OCI-LY7 (cell line): ENCODE measurements around the gene PSMA2.

Source experiments
- CTCF ChIP-seq: fragments of 200-600 bp; sonication (generic); conservative IDR thresholded peaks from 2 replicates; pipeline ENCODE4 v1.5.1; 2014; ENCODE audit warnings: mild to moderate bottlenecking, antibody characterized with exemption, low read length, moderate library complexity, mixed read lengths
- EZH2phosphoT487 ChIP-seq: fragments of 200-600 bp; sonication (generic); IDR thresholded peaks from 2 replicates; pipeline ENCODE4 v1.6.1; 2018; ENCODE audit warnings: low read depth, borderline replicate concordance, mild to moderate bottlenecking, mixed run types, antibody characterized with exemption, low read length, moderate library complexity, mixed read lengths

- TF ChIP-seq CTCF (no peak), EZH2phosphoT487 (no peak)
Measured at GRCh38 chr7:42946627-42946950, 14.6 kb upstream of the PSMA2 start.
